Colonic mucosa (tissue), 4 donors: Measurements from ENCODE around the gene NPIPB2. TPM values are rescaled to one million over a fixed set of nuclear protein-coding genes. Genes with fewer than 3 reads are reported as not detected.
"Not testable (repeated sequence)": the region's sequence is repeated elsewhere in the genome, so short reads cannot be mapped to it uniquely, and the experiment has no call there.

Experiments
- DNase-seq: peaks from one replicate; pipeline ENCODE4 v3.0.0-alpha.2; 2020
- H3K27ac ChIP-seq: fragments of 200-600 bp; one replicate; pipeline ENCODE4 v1.8.0; 2021
- H3K27me3 ChIP-seq: fragments of 200-600 bp; one replicate; pipeline ENCODE4 v1.8.0; 2021
- H3K36me3 ChIP-seq: fragments of 200-600 bp; one replicate; pipeline ENCODE4 v1.8.0; 2021
- H3K4me1 ChIP-seq: fragments of 200-600 bp; one replicate; pipeline ENCODE4 v1.8.0; 2021; ENCODE audit warnings: mild to moderate bottlenecking
- H3K4me3 ChIP-seq: fragments of 200-600 bp; one replicate; pipeline ENCODE4 v1.8.0; 2021
- H3K9ac ChIP-seq, 2 donors: one replicate each; pipeline ENCODE4 v1.7.0; 2013; ENCODE audit warnings: control low read depth in 2 of 2, low read depth in 2 of 2, low read length in 2 of 2
- H3K9me3 ChIP-seq: fragments of 200-600 bp; one replicate; pipeline ENCODE4 v1.8.0; 2021
- CTCF ChIP-seq: fragments of 200-600 bp; IDR thresholded peaks from one replicate; pipeline ENCODE4 v1.8.0; 2022; ENCODE audit warnings: antibody characterized with exemption, mild to moderate bottlenecking
- intact Hi-C: fragments of 100-400 bp; cut with DNase I; formaldehyde crosslinking; loops from one replicate; pipeline ENCODE4 v1.14.1; 2022
- total RNA-seq, 2 donors: library from RNA; stranded (reverse); fragmentation: NEBNext Ultra II Directional in 1 of 2; extraction: Animal tissue kit (Norgen Biotek cat#: 25700) in 1 of 2; gene quantifications; one replicate each; pipeline ENCODE4 v1.2.1, GENCODE V29; 2021
- donor health status: healthy.
- donor health status: DM: no; HTN: no; CAD: no.
- donor health status: DM: no; HTN: no; CAD: no.

NPIPB2 gene
- total RNA-seq, 2 donors from 2014 or later: 2.4 to 9.3 TPM

GRCh38 chr16:11973070-11973469, 31.2 kb upstream of the NPIPB2 start:
- intact Hi-C loops: loop anchor here (5.0 kb wide), 1 partner anchor 89 kb away; no protein-coding TSS in a partner anchor
- no peak for DNase-seq

GRCh38 chr16:11972128-11972527, 30.3 kb upstream of the NPIPB2 start:
- DNase-seq: peak; percentile 22
- TF ChIP-seq CTCF: peak; percentile 21
- H3K9me3 ChIP-seq: no peaks in the 10 kb centered on the region
- intact Hi-C loops: loop anchor here (5.0 kb wide), 1 partner anchor 90 kb away; no protein-coding TSS in a partner anchor
- H3K4me3 ChIP-seq: no peak overlapping the region
- no peaks in the 10 kb centered on the region for H3K27me3 ChIP-seq
- H3K4me1 ChIP-seq: peaks cover 7% of the 10 kb centered on the region
- H3K27ac ChIP-seq: no peak overlapping the region
- no peaks in the 10 kb centered on the region for H3K36me3 ChIP-seq
- H3K9ac ChIP-seq: no peak overlapping the region

More at GRCh38 chr16:11973070-11973469, 31.2 kb upstream of the NPIPB2 start:
- no peak overlapping the region for H3K9ac ChIP-seq
- TF ChIP-seq CTCF: no peak
- H3K4me1 ChIP-seq: peaks cover 13% of the 10 kb centered on the region
- no peak overlapping the region for H3K4me3 ChIP-seq
- no peak overlapping the region for H3K27ac ChIP-seq
- H3K36me3 ChIP-seq: no peaks in the 10 kb centered on the region
- no peaks in the 10 kb centered on the region for H3K9me3 ChIP-seq
- H3K27me3 ChIP-seq: no peaks in the 10 kb centered on the region

- H3K4me3 ChIP-seq, H3K36me3 ChIP-seq, H3K27ac ChIP-seq, H3K27me3 ChIP-seq, H3K9ac ChIP-seq, DNase-seq, H3K4me1 ChIP-seq, H3K9me3 ChIP-seq: not testable (repeated sequence)
- intact Hi-C loops: loop anchor here (5.0 kb wide), 1 partner anchor 92 kb away; no protein-coding TSS in a partner anchor
These were observed 28.4 kb upstream of the NPIPB2 start for GRCh38 chr16:11970292-11970691.

- H3K9me3 ChIP-seq: no peaks in the 10 kb centered on the region
- intact Hi-C loops: no loop called here
- TF ChIP-seq CTCF: no peak
These were observed 26.7 kb upstream of the NPIPB2 start for GRCh38 chr16:11968577-11968976.

GRCh38 chr16:11967195-11967911, 25.5 kb upstream of the NPIPB2 start:
- no peaks in the 10 kb centered on the region for H3K4me1 ChIP-seq
- no peaks in the 10 kb centered on the region for H3K9me3 ChIP-seq
- no peak for TF ChIP-seq CTCF
- H3K9ac ChIP-seq: no peak overlapping the region
- DNase-seq: no peak
- H3K4me3 ChIP-seq: no peak overlapping the region
- H3K27me3 ChIP-seq: no peaks in the 10 kb centered on the region
- H3K27ac ChIP-seq: no peak overlapping the region
- intact Hi-C loops: no loop called here
- H3K36me3 ChIP-seq: no peaks in the 10 kb centered on the region

More at GRCh38 chr16:11968577-11968976, 26.7 kb upstream of the NPIPB2 start:
- no peak overlapping the region for H3K9ac ChIP-seq
- no peaks in the 10 kb centered on the region for H3K4me1 ChIP-seq
- no peaks in the 10 kb centered on the region for H3K27me3 ChIP-seq
- no peak overlapping the region for H3K4me3 ChIP-seq
- DNase-seq: no peak
- no peak overlapping the region for H3K27ac ChIP-seq
- no peaks in the 10 kb centered on the region for H3K36me3 ChIP-seq

GRCh38 chr16:11966173-11966572, 24.3 kb upstream of the NPIPB2 start:
- Histone ChIP-seq H3K27me3 (no peaks in the 10 kb centered on the region), H3K36me3 (no peaks in the 10 kb centered on the region), H3K4me3 (no peak overlapping the region), H3K27ac (no peak overlapping the region), H3K9ac (no peak overlapping the region), H3K4me1 (no peaks in the 10 kb centered on the region), H3K9me3 (no peaks in the 10 kb centered on the region)
- DNase-seq: no peak
- intact Hi-C loops: no loop called here
- TF ChIP-seq CTCF: no peak
